GM21576 (cell line): ENCODE results near the gene GPC3.

Experiments used
- ATAC-seq: cut with Tn5 transposase; IDR thresholded peaks from one replicate; pipeline ENCODE4 v1.9.1; 2021; ENCODE audit warnings: mild to moderate bottlenecking, moderate library complexity; ENCODE audit not compliant: unreplicated experiment

Gene GPC3

DNA sequence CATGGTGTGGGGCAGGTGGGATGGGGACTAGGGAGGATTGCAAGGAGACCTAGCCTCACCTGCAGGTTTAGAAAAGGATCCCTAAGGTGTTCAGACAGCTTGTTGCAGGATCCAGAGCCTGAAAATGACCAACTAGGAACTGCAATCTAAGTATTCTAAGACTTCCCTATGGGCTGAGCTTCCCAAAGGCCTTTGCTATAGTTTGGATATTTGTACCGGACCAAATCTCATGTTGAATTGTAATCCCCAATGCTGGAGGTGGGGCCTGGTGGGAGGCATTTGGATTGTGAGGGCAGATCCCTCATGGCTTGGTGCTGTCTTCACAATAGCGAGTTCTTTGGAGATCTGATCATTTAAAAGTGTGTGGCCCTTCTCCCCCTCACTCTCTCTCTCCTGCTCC, 52.1 kb downstream of the GPC3 start:
- ATAC-seq, result no peak

DNA sequence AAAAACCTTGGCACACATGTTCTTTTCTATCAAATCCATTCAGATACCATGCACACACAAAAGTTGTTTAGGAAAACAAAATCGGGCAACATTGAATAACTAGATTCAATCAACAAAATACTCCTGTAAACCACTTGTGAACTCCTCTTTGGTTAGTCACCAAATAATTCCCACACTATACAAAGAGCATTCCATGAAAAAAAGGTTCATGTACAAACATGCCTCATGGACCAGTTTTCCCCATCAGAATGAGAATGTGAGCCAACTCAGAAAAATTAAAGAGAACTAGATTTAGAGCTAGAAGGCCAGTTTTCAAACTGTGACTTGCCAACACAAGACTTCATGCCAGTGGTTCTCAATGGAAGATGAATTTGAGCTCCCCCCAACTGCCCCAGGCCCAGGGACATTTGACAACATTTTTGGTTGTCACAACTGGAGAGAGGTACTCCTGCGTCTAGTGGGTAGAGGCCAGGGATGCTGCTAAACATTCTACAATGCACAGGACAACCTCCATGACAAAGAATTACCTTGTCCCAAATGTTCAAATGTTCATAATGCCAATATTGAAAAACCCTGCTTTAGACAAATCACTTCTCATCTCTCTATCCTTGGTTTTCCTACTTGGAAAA, 55.4 kb downstream of the GPC3 start:
- no peak for ATAC-seq

DNA sequence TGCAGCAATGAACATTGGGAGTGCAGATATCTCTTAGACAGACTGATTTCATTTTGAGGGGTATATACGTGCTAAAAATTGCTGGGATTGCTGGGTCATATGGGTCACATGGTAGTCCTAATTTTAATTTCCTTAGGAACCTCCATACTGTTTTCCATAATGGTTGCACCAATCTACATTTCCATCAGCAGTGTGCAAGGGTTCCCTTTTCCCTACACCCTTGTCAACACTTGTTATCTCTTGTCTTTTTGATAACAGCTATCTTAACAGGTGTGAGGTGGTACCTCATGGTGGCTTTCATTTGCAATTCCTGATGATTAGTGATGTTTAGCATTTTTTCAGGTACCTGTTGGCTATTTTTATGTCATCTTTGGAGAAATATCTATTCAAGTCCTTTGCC, 57.0 kb downstream of the GPC3 start:
- no peak for ATAC-seq

DNA sequence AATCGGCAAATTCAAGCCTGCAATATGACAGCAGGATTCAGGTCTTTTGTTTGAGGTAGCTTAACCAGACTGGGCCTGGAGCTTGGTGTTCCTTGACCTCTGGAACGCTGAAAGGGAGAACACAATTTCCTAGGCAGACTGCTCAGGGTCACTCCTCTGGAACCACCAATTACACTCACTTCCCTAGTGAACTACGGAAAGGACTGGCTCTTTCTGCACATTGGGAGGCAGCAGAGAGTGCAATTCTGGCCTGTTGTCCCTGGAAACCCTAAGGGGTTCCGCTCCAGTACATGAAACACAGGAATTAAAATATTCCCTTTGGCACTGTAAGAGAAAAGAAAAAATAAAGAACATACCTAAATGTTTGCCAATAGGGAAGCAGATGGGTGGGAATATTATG, 58.6 kb downstream of the GPC3 start:
- no peak for ATAC-seq

DNA sequence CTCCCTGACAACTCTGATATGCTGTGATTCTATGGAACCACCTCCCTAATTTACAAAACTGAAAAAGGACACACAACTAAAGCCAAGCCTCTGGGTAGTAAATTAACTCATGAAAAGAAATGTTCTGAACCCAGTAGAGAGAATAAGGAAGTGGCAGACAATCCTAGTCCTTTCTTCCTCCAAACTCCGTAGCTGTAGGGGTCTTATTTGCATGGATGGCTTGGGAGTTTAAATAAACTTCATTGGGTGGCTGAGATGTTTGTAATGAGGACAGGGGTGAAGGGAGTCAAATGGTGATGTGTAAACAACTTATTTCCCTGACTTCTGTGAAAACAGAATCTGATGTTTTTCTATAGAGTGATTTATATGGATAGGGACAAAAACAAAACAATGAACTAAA, 59.3 kb downstream of the GPC3 start:
- no peak for ATAC-seq

DNA sequence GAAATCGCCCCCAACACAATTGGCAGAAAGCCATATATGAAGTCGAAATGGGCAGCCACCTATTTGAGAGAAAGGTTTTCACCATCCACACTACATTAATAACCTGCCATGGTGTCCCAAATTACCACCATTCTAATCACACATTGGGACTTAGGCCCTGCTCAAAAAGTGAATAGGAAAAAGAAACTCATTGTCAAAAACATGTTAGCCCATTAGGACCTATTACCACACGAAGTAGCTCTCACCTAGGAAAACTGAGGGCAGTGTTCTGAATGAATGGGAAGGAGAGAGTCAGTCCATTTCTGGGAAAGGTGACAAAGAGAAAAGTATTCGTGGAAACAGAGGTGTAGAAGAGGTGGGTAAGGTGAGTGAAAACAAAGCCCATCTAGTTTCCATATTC, 60.8 kb downstream of the GPC3 start:
- ATAC-seq, result no peak

DNA sequence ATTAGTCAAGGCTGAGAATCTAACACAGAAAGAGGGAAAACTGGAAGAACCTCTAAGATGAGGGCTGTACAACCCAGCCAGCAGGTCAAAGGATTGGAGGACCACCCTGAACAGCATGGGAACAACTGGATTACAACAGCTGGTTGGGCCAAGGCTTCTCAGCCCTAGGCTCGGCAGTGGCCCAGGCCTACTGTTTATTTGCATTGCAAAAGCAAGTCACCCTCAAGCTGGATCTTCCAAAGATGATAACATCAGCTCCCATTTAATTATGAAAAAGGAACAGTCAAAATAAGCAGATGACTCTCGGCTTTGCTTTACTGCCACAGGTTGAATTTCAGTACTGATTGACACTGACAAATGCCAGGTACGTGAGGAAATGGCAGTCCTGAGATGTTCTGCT, 61.8 kb downstream of the GPC3 start:
- ATAC-seq, result no peak

DNA sequence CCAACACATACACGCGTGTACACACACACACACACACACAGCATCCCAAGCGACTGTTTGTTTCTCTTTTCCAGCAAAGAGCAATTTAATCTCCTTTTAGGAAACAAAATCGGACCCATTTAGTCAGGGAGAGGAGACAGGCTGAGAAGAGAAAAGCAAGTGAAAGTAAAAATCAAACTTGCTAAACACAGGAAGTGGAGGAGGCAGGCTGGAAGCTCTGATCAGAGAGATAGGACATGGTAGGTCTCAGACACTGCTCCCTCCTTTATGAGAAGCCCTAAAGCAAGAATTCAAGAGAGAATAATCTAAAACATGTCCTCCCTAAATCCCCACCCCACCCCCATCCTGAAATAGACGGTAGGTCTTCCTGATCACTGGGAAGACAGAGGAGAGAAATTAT, 62.3 kb downstream of the GPC3 start:
- ATAC-seq, result peak; percentile 67

DNA sequence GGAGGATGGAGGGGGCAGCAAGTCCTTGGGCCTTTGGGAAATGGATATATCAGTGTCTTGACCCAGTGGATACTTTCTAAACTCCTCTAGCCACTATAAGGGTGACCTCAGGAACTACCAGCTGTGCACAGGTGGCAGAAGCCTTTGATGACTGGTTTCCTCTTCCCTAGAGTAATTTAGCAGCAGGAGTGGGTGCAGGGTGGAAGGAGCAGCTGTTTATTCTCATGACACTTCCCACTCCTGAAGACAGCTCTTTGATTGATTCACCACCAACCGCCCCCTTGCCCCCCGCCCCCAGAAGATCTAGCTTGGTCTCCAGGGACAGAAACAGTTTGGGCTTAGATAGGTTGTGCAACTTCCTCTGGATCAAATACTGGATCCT, 63.0 kb downstream of the GPC3 start:
- ATAC-seq, result peak; percentile 21

DNA sequence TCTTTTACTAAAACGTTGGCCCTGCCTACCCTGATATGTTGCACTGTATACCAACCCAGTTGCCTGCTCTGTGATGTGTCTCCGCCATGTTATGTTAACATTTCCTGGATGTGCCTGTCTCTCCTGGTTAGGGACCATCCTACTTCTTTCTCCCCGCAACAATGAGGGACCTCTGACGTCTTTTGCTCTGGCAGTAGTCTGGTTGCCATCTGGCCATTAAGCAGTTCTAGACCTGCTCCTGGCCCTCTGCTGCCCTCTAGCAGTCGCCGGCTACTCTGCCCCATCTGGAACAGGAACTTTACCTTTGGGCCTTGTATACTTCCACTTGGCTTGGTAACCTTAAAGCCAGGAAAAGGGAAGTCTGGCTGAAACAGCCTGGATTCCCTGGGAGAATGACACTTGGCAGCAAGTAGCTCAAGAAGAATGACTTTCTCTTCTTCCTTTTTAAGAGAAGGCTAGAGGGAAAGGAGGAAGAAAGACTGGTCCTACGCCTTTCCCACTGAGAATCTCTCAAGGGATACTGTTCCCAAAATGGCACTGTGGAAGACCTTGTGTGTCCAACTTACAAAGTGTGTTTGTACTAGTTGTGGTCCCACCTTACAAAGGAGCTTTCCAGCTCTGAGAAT, 63.5 kb downstream of the GPC3 start:
- ATAC-seq, result peak; percentile 57

DNA sequence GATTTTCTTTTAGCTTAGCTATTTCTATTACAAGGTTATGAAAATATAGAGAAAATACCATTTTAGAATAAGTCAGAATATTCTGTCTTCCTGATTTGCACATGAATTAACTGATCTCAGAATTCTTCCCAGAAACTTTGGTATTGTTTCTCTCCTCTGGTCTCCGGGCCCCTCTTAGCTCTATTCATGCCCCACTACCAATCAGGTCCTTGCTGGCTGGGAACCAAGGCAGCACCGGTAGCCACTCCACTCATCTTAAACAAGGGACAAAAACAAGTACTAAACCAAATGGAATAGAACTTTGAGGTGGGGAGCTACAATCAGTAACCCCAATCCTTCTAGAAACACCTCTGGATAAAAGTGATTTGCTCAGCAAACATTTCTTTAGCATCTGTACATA, 64.3 kb downstream of the GPC3 start:
- ATAC-seq, result no peak

DNA sequence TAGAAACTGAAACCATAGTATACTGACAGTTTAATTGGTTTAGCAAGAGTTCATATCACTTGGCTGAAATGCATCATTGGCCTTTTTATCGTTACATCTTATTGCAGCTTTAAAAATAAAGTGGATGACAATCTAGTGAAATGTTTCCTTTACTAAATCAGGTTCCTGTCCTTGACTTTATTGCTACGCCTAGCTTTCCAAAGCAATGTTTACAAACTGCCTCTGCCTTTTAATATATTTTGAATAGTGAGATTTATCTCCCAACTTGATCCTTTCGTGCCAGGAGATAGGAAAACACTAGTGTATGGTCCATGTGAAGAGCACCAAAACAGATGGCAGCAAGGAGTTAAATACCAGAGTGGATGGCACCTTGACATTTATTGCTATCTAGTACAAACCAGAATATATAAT, 67.0 kb downstream of the GPC3 start:
- ATAC-seq, result no peak

DNA sequence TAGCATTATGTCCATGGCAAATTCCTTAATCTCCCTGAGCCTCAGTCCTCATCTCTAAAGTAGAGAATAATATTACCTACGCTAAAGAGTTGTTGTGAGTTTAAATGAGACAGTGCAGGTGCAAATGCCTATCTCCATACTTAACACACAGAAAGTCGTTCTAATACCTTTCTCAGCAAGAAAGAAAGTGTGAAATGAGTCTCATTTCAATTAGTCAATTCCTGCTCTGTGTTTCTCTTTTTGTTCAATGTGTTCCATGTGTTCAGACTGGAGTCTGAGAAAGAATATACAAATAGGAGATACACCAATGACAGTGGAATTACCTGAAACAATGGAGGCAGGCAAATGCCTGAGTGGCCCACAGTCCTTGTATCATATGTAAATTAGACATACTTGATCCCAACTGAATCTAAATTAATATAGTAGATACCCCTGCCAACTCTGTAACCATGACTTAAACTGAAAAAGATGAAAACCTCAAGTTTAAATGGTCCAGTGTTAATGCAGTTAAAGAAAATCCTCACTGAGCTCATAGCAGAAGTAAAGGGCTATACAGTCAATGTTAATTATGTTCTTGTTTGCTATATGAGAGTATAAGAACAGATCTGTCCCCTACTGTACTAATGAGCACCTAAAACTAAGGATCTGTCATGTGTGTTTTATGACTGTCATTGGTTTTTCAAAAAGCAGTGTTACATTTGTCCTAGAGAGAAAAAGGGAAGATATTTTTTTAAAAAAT, 68.2 kb downstream of the GPC3 start:
- ATAC-seq, result no peak

DNA sequence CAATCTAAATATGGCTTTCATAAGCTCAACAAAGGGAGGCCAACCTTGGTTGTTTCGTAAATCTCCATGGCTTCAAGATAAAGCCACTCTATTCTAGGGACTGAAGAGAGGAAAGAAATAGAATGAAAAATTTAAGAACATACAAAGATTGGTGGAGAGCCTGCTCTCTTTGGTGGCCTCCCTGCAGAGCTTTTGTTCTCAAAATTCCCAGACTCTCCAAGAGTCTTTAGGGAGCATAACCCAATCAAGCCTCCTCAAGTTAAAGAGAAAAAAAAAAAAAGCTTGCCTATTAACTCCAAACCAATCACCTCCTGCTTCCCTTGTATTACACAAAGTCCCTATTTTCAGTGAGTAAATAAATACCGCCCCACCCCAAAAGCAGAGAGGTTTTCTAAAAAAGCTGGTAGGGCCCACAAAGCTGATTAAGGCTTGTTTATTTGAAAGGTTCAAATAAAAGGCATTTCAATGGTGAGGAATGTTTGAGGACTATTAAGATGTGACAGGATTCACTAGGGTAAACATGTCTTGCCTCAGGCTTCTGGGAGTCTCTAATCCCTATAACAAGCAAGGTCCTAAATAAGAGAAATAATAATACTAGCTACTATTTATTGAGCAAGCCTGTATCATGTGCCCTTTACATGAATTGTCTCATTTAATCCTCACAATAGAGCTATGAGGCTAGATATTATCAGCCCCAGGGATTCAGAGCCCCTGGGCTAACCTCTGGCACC, 71.6 kb downstream of the GPC3 start:
- no peak for ATAC-seq

DNA sequence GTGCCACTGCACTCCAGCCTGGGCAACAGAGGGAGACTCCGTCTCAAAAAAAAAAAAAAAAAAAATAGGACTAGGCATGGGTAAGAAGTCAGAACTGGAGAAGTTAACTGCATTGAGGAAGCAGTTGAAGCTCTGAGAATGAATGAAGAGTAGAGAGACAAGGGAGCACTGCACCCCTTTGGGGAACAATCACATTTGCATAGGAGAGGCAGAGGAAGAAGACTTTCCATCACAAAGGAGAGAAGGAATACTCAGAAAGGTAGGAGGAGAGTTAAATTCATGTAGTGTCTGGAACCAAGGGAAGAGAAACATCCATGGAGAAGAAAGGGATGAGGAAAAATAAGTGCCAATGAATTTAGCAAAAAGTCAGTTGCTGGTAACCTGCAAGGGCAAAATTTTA, 72.4 kb downstream of the GPC3 start:
- no peak for ATAC-seq

DNA sequence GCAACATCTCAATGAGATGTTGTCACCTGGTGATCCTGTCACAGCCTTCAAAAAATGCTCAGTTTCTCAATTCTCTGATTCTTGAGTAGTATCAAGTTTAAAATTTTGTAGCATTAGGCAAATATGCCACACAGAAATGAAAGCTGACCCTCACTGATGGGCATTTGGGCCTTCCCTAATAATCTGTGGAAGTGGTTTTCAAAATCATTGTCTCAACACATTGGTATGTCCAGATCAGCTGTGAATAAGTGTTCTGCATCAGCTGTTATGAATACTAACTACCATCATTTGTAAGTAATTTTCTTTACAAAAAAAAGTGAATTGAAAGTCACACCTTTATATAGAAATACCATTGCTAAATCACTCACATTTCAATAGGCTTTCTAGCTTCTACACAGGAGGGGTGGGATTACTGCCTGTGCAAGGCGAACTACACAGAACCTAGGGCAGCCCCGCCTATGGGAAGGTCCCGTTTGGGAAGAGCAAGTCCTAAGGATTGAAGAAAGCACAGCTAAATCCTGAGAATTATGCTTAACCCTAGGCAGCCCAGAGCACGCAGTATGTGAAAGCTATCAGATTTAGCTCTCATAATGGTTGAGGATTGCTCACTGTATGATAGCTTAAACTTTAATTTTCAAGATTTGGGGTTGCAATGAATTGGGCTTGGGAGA, 73.4 kb downstream of the GPC3 start:
- ATAC-seq, result no peak

DNA sequence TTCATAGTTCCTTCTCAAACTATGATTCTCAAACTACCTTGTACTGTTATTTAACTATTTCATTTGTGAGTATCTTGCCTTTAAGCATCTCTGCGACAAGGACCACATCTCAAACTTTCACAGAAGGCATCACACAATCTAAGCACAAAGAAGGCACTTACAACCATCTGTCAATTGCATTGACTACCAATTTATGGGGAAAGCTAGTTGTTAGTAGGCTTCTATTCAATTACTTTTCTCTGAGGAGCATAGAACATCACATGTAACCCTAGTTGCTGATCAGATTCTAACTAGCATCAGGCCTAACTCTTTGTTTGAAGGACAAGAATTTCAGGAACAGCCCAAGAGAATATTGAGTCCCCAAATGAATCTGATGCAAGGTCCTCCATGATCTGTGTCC, 74.9 kb downstream of the GPC3 start:
- ATAC-seq, result no peak

DNA sequence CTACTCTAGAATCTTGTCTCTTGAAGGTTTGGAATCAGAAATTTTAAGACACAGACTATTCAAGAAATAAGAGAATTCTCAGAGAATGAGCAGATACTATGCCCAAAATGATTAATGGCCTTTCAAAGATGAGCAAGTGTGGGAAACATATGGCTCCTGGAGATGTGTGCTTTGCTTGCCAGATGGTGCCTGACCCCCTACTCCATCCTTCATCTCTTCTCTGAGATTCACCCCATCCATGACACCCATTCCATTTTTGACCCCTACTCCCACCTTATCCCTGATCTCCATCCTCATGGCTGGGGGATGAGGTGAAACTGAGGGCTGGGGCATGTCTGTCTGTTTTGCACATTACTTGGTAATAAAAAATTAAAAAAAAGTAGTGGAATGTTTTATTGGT, 75.5 kb downstream of the GPC3 start:
- ATAC-seq, result no peak

DNA sequence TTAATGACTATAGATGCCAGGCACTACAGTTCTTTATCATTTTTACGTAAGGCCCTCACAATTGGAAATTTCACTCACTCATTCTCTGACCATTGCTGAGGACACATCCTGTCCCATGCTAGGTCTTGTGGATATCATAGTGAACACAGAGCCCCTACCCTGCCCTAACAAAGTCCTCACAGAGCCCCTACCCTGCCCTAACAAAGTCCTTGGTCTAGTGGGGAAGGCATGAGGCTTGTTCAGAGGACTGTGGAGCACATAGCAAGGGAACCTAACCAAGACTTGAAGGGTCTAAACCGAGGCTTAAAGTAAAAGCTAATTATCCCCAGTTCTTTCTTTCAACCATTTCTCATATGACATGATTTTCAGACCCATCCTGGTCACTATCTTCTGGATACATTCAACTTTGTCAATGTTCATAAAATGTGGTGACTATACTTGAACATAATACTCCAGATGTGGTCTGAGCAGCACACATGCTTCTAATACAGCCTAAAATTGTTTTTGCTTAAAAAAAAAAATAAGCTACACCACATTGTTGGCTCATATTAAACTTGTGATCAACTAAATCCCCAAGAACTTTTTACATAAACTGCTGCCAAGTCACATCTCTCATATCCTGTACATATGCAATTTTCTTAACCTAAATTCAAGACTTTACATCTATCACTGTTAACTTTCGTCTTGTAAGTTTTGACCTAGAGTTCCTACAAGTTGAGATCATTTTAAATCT, 77.0 kb downstream of the GPC3 start:
- no peak for ATAC-seq

DNA sequence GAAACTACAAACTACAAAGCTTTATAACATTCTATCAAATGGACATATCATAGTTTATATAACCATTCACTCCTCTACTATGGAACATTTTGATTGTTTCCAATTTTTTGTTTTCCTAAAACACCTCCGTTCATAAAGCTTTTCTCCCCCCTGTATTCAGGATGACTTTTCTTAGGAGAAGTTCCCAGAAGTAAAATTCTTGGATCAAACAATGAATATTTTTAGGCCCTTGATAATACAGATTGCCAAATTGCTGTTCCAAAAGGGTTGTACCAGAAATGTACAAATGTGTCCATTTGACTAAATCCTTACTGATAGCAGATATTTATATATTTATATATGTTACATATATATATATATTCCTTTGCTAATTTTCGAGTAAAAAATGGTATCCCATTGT, 77.8 kb downstream of the GPC3 start:
- ATAC-seq, result no peak

DNA sequence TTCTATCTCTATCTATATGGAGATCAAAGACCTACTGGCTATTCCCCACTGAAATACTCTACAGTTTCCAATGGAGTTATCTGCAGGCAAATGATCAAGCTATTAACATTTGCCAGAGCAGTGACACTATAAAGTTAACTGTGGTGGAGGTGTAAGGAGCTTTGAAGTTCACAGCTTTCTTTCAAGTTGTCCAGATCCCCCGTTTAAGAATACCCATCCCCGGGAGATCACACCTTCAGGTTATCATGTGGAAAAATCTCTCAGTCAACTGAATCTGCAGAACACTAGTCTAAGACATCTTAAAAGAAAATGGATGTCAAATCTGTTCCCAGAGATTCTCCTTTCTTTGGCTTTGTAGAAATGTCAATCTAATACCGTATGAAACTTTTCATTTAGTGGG, 80.1 kb downstream of the GPC3 start:
- no peak for ATAC-seq
